ENCODE data around the gene NOS1.

GRCh38 chr12:117361905-117362304, 479 bp upstream of the NOS1 start:
- TF ChIP-seq CTCF (conservative IDR thresholded peaks at IDR 0.05 in 1 of 2, IDR thresholded peaks at IDR 0.05 in 1 of 2; ENCODE audit: low read depth in 1 of 2, low read length in 2 of 2) (no peak), EZH2 (IDR thresholded peaks at IDR 0.05; ENCODE audit: low read length, missing control alignments) (no peak)

Measured in fibroblast of lung (primary cell).